OCI-LY1 (cell line): ENCODE data around the gene SUSD3.

ENCODE experiments used
- H2AFZ ChIP-seq: fragments of 200-600 bp; sonication (generic), shearing (Covaris generic); 2 replicates; pipeline ENCODE4 v1.6.0; 2014; ENCODE audit warnings: antibody characterized with exemption, mild to moderate bottlenecking, low read length
- H3F3A ChIP-seq: fragments of 200-600 bp; sonication (generic), shearing (Covaris generic); 2 replicates; pipeline ENCODE4 v1.6.0; 2014; ENCODE audit warnings: mild to moderate bottlenecking, antibody characterized with exemption, low read length, moderate library complexity; ENCODE audit not compliant: insufficient read depth
- H3K27ac ChIP-seq: fragments of 200-600 bp; sonication (generic); 2 replicates; pipeline ENCODE4 v1.5.1; 2014; ENCODE audit warnings: low read length, mixed run types, mild to moderate bottlenecking, low read depth; ENCODE audit not compliant: poor library complexity, severe bottlenecking
- H3K27me3 ChIP-seq: fragments of 200-600 bp; sonication (generic); 2 replicates; pipeline ENCODE4 v1.6.0; 2014; ENCODE audit warnings: antibody characterized with exemption, mild to moderate bottlenecking, low read length, moderate library complexity; ENCODE audit not compliant: insufficient read depth
- H3K36me3 ChIP-seq: fragments of 200-600 bp; sonication (generic); 2 replicates; pipeline ENCODE4 v1.6.1; 2014; ENCODE audit warnings: mild to moderate bottlenecking, antibody characterized with exemption, low read length, moderate library complexity, mixed read lengths; ENCODE audit not compliant: insufficient read depth
- H3K4me1 ChIP-seq: fragments of 200-600 bp; sonication (generic); 2 replicates; pipeline ENCODE4 v1.5.1; 2014; ENCODE audit warnings: mild to moderate bottlenecking, low read length, moderate library complexity; ENCODE audit not compliant: insufficient read depth, severe bottlenecking
- H3K4me2 ChIP-seq: fragments of 200-600 bp; sonication (generic), shearing (Covaris generic); 2 replicates; pipeline ENCODE4 v1.6.1; 2014; ENCODE audit warnings: low read length
- H3K4me3 ChIP-seq: fragments of 200-600 bp; sonication (generic); 2 replicates; pipeline ENCODE4 v1.5.1; 2014; ENCODE audit warnings: low read length, low read depth, mild to moderate bottlenecking, mixed read lengths; ENCODE audit not compliant: poor library complexity, severe bottlenecking
- H3K79me2 ChIP-seq: fragments of 200-600 bp; shearing (Covaris generic); 2 replicates; pipeline ENCODE4 v1.6.1; 2016; ENCODE audit warnings: mixed run types, low read length, mixed read lengths; ENCODE audit not compliant: insufficient read depth
- H3K9ac ChIP-seq: fragments of 200-600 bp; sonication (generic), shearing (Covaris generic); 2 replicates; pipeline ENCODE4 v1.6.1; 2014; ENCODE audit warnings: mild to moderate bottlenecking, low read length, mixed read lengths
- H3K9me2 ChIP-seq: fragments of 200-600 bp; sonication (generic), shearing (Covaris generic); 2 replicates; pipeline ENCODE4 v1.6.1; 2014; ENCODE audit warnings: low read depth, mild to moderate bottlenecking, low read length, mixed read lengths
- H3K9me3 ChIP-seq: fragments of 200-600 bp; shearing (Covaris generic); 2 replicates; pipeline ENCODE4 v1.6.1; 2014; ENCODE audit warnings: low read length, mixed read lengths
- H4K20me1 ChIP-seq: fragments of 200-600 bp; sonication (generic), shearing (Covaris generic); 2 replicates; pipeline ENCODE4 v1.6.0; 2016; ENCODE audit warnings: mild to moderate bottlenecking, low read length; ENCODE audit not compliant: insufficient read depth
- CTCF ChIP-seq: fragments of 200-600 bp; sonication (generic), shearing (Covaris generic); IDR thresholded peaks from 2 replicates; pipeline ENCODE4 v1.5.1; 2017; ENCODE audit warnings: mild to moderate bottlenecking, antibody characterized with exemption, low read length, moderate library complexity, mixed read lengths
- EZH2 ChIP-seq: fragments of 200-600 bp; sonication (generic), shearing (Covaris generic); IDR thresholded peaks from 2 replicates; pipeline ENCODE4 v1.8.0; 2017; ENCODE audit warnings: borderline replicate concordance, mixed run types, mild to moderate bottlenecking, antibody characterized with exemption, low read length, moderate library complexity, mixed read lengths

Gene SUSD3

DNA sequence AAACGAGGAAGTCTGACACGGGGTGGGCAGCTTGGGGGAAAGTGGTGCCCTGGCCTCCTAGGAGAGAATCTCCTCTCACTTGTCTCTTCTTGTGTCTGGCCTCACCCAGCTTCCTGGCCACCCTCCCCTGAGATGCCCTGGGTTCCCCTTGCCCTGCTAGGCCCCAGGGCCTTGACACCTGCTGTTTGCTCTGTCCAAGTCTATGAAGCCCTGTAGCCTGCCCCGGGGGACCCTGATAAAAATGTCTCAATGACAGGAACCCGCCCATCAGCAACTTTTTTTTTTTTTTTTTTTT, 35.0 kb upstream of the SUSD3 start:
- Histone ChIP-seq H3K9me3 (no peaks in the 10 kb centered on the region), H3K79me2 (no peaks in the 10 kb centered on the region), H3K4me2 (no peak overlapping the region), H2AFZ (no peak overlapping the region), H4K20me1 (no peaks in the 10 kb centered on the region), H3K4me3 (no peak overlapping the region), H3K4me1 (peaks cover 10% of the 10 kb centered on the region), H3K27me3 (no peaks in the 10 kb centered on the region), H3K9me2 (no peaks in the 10 kb centered on the region), H3K27ac (no peak overlapping the region), H3F3A (no peaks in the 10 kb centered on the region), H3K36me3 (peaks cover 49% of the 10 kb centered on the region), H3K9ac (no peak overlapping the region)
- TF ChIP-seq EZH2, result no peak
- TF ChIP-seq CTCF, result no peak

GRCh38 chr9:93024646-93024910, 33.9 kb upstream of the SUSD3 start:
- H3K9me3 ChIP-seq, result no peaks in the 10 kb centered on the region
- no peak overlapping the region for H3K9ac ChIP-seq
- TF ChIP-seq EZH2, result no peak
- TF ChIP-seq CTCF, result no peak
- no peak overlapping the region for H3K4me3 ChIP-seq
- H3K27me3 ChIP-seq, result no peaks in the 10 kb centered on the region
- no peaks in the 10 kb centered on the region for H4K20me1 ChIP-seq
- H3F3A ChIP-seq, result no peaks in the 10 kb centered on the region
- no peak overlapping the region for H3K27ac ChIP-seq
- H3K4me1 ChIP-seq, result peaks cover 13% of the 10 kb centered on the region
- H3K9me2 ChIP-seq, result no peaks in the 10 kb centered on the region
- no peak overlapping the region for H3K4me2 ChIP-seq
- no peaks in the 10 kb centered on the region for H3K79me2 ChIP-seq
- H2AFZ ChIP-seq, result no peak overlapping the region
- H3K36me3 ChIP-seq, result peaks cover 41% of the 10 kb centered on the region

- no peak overlapping the region for H3K27ac ChIP-seq
- H4K20me1 ChIP-seq, result no peaks in the 10 kb centered on the region
- no peak overlapping the region for H2AFZ ChIP-seq
- H3K9me3 ChIP-seq, result no peaks in the 10 kb centered on the region
- no peaks in the 10 kb centered on the region for H3F3A ChIP-seq
- H3K79me2 ChIP-seq, result no peaks in the 10 kb centered on the region
- no peaks in the 10 kb centered on the region for H3K27me3 ChIP-seq
- peaks cover 13% of the 10 kb centered on the region for H3K4me1 ChIP-seq
- no peak overlapping the region for H3K4me2 ChIP-seq
- no peaks in the 10 kb centered on the region for H3K9me2 ChIP-seq
- peaks cover 41% of the 10 kb centered on the region for H3K36me3 ChIP-seq
- no peak for TF ChIP-seq EZH2
- H3K4me3 ChIP-seq, result no peak overlapping the region
- H3K9ac ChIP-seq, result no peak overlapping the region
Measured at GRCh38 chr9:93024986-93025630, 33.4 kb upstream of the SUSD3 start.

- Histone ChIP-seq H3K27me3 (no peaks in the 10 kb centered on the region), H3K9me3 (no peaks in the 10 kb centered on the region), H3K4me3 (no peak overlapping the region), H3K36me3 (peaks cover 37% of the 10 kb centered on the region), H3K9ac (no peak overlapping the region), H3F3A (no peaks in the 10 kb centered on the region), H3K9me2 (no peaks in the 10 kb centered on the region), H2AFZ (no peak overlapping the region), H4K20me1 (no peaks in the 10 kb centered on the region), H3K4me2 (no peak overlapping the region), H3K79me2 (no peaks in the 10 kb centered on the region), H3K27ac (no peak overlapping the region), H3K4me1 (peaks cover 13% of the 10 kb centered on the region)
- no peak for TF ChIP-seq EZH2
- TF ChIP-seq CTCF, result no peak
Measured at GRCh38 chr9:93025736-93026135, 32.8 kb upstream of the SUSD3 start.
